Fibroblast of lung (primary cell): ENCODE measurements around the gene CCK.

ENCODE experiments used
- EZH2 ChIP-seq: IDR thresholded peaks from 2 replicates; pipeline ENCODE4 v1.5.1; 2012; ENCODE audit warnings: low read length, control low read depth, mild to moderate bottlenecking; ENCODE audit errors: missing control alignments
- TF ChIP-seq, protein P1 (sequence below), 2 donors: IDR thresholded peaks in 1 of 2; conservative IDR thresholded peaks in 1 of 2; 1 replicate in 1 of 2; 2 replicates in 1 of 2; pipeline ENCODE4 v1.5.1; 2011 to 2012; ENCODE audit warnings: low read length in 2 of 2, control low read depth in 1 of 2, inconsistent platforms in 1 of 2, low read depth in 1 of 2, mild to moderate bottlenecking in 1 of 2

GRCh38 chr3:42298259-42298658 lies 32.3 kb upstream of the CCK start:
- TF ChIP-seq, protein P1, sequence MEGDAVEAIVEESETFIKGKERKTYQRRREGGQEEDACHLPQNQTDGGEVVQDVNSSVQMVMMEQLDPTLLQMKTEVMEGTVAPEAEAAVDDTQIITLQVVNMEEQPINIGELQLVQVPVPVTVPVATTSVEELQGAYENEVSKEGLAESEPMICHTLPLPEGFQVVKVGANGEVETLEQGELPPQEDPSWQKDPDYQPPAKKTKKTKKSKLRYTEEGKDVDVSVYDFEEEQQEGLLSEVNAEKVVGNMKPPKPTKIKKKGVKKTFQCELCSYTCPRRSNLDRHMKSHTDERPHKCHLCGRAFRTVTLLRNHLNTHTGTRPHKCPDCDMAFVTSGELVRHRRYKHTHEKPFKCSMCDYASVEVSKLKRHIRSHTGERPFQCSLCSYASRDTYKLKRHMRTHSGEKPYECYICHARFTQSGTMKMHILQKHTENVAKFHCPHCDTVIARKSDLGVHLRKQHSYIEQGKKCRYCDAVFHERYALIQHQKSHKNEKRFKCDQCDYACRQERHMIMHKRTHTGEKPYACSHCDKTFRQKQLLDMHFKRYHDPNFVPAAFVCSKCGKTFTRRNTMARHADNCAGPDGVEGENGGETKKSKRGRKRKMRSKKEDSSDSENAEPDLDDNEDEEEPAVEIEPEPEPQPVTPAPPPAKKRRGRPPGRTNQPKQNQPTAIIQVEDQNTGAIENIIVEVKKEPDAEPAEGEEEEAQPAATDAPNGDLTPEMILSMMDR (conservative IDR thresholded peaks at IDR 0.05 in 1 of 2, IDR thresholded peaks at IDR 0.05 in 1 of 2; ENCODE audit: low read depth in 1 of 2, low read length in 2 of 2), result no peak
- TF ChIP-seq EZH2, result no peak
